HepG2 (cell line): Measurements from ENCODE around the gene LAMB3.

Source experiments
- EP300 ChIP-seq, 3 experiments: sonication (generic) in 1 of 3; formaldehyde crosslinking in 1 of 3; IDR thresholded peaks; 2 replicates each; pipeline versions ENCODE4 v1.5.1 to v1.6.1; 2011 to 2020; ENCODE audit warnings: low read depth in 2 of 3, low read length in 2 of 3, borderline replicate concordance in 1 of 3, improper control_type of control experiment in 1 of 3, mild to moderate bottlenecking in 1 of 3, missing genetic modification reagents in 1 of 3, moderate library complexity in 1 of 3
- EZH2 ChIP-seq: conservative IDR thresholded peaks from 2 replicates; pipeline ENCODE4 v1.6.1; 2012; ENCODE audit warnings: mild to moderate bottlenecking, low read depth, low read length, moderate library complexity
- JDP2 ChIP-seq: sonication (generic); formaldehyde crosslinking; IDR thresholded peaks from 2 replicates; pipeline ENCODE4 v1.8.1; 2022; ENCODE audit warnings: missing genetic modification reagents, borderline replicate concordance
- JUN ChIP-seq: sonication (generic); formaldehyde crosslinking; IDR thresholded peaks from 2 replicates; pipeline ENCODE4 v1.4.0; 2020; ENCODE audit warnings: mild to moderate bottlenecking, missing genetic modification reagents
- MYC ChIP-seq: sonication (generic); formaldehyde crosslinking; IDR thresholded peaks from 2 replicates; pipeline ENCODE4 v1.9.0; 2021; ENCODE audit warnings: missing genetic modification reagents, borderline replicate concordance
- NFE2L2 ChIP-seq: fragments of 150-350 bp; IDR thresholded peaks from 2 replicates; pipeline ENCODE4 v1.6.1; 2014; ENCODE audit warnings: low read length
- NFYB ChIP-seq: sonication (generic); formaldehyde crosslinking; IDR thresholded peaks from 2 replicates; pipeline ENCODE4 v1.4.0; 2020; ENCODE audit warnings: missing genetic modification reagents
- PTBP1 ChIP-seq: fragments of 200-400 bp; formaldehyde crosslinking; IDR thresholded peaks from 2 replicates; pipeline ENCODE4 v1.6.1; 2018; ENCODE audit warnings: low read length, low read depth; ENCODE audit not compliant: poor library complexity, severe bottlenecking
- TAF1 ChIP-seq: sonication (generic); formaldehyde crosslinking; IDR thresholded peaks from 2 replicates; pipeline ENCODE4 v1.4.0; 2020; ENCODE audit warnings: missing genetic modification reagents
- ZBTB8A ChIP-seq: sonication (generic); formaldehyde crosslinking; IDR thresholded peaks from 2 replicates; pipeline ENCODE4 v1.4.0; 2020; ENCODE audit warnings: mild to moderate bottlenecking, low read depth, missing genetic modification reagents, borderline replicate concordance
- ZMAT3 ChIP-seq: sonication (generic); formaldehyde crosslinking; conservative IDR thresholded peaks from 2 replicates; pipeline ENCODE4 v1.7.0; 2021; ENCODE audit warnings: missing genetic modification reagents
- ZNF460 ChIP-seq: sonication (generic); formaldehyde crosslinking; IDR thresholded peaks from 2 replicates; pipeline ENCODE4 v1.5.1; 2020; ENCODE audit warnings: missing genetic modification reagents, mild to moderate bottlenecking, borderline replicate concordance
- TF ChIP-seq, protein P1 (sequence below): sonication (generic); formaldehyde crosslinking; IDR thresholded peaks from 2 replicates; pipeline ENCODE4 v1.5.0; 2020; ENCODE audit warnings: mild to moderate bottlenecking, missing genetic modification reagents, moderate library complexity

DNA sequence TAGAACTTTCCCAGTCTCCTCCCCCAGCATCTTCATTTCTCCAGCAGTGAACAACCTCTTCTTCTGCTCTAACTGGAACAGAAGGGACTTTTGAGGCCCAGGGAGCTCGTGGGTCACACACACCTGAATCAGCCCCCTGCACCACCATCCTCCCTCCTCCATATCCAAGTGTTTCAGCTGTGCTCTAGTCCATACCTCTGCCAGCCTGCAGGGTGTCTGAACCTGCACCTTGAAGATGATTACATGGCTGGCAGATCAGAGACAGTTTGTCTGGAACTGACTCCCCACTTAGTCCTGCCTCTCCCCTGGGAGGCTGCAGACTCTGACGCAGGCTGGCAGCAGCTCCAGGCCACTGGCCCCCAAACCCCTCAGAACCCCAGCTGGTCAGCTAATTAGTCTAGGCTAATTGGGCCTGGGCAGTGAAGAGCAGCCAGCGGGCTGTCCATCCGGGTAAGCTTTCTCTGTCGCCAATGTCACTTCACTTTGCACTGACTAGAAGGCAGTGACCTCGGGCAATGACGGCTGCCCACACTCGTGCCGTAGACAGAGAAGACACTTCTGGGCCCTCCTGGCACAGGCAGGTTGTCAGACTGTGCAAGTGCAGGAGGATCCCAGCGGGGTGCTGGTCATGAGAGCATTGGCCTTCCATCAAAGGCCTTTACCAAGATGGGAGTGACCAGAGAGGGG lies 56.5 kb downstream of the LAMB3 start:
- TF ChIP-seq MYC (CRISPR knock-in tag), result no peak
- TF ChIP-seq NFE2L2, result no peak
- TF ChIP-seq ZBTB8A (CRISPR knock-in tag), result no peak
- TF ChIP-seq, protein P1, sequence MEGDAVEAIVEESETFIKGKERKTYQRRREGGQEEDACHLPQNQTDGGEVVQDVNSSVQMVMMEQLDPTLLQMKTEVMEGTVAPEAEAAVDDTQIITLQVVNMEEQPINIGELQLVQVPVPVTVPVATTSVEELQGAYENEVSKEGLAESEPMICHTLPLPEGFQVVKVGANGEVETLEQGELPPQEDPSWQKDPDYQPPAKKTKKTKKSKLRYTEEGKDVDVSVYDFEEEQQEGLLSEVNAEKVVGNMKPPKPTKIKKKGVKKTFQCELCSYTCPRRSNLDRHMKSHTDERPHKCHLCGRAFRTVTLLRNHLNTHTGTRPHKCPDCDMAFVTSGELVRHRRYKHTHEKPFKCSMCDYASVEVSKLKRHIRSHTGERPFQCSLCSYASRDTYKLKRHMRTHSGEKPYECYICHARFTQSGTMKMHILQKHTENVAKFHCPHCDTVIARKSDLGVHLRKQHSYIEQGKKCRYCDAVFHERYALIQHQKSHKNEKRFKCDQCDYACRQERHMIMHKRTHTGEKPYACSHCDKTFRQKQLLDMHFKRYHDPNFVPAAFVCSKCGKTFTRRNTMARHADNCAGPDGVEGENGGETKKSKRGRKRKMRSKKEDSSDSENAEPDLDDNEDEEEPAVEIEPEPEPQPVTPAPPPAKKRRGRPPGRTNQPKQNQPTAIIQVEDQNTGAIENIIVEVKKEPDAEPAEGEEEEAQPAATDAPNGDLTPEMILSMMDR (CRISPR knock-in tag), result no peak
- no peak for TF ChIP-seq ZMAT3 (CRISPR knock-in tag)
- no peak for TF ChIP-seq EZH2
- TF ChIP-seq JDP2 (CRISPR knock-in tag), result no peak
- TF ChIP-seq ZNF460 (CRISPR knock-in tag), result no peak
- no peak for TF ChIP-seq EP300 (IDR thresholded peaks at IDR 0.05; ENCODE audit: low read depth in 2 of 2, low read length in 2 of 2)
- no peak for TF ChIP-seq EP300 (CRISPR knock-in tag; IDR thresholded peaks at IDR 0.05; ENCODE audit: borderline replicate concordance)
- TF ChIP-seq NFYB, result no peak
- no peak for TF ChIP-seq TAF1 (CRISPR knock-in tag)
- no peak for TF ChIP-seq JUN
- TF ChIP-seq PTBP1, result no peak
